ENCODE data around the gene RNF5.

GRCh38 chr6:32132110-32132509, 46.1 kb upstream of the RNF5 start:
- TF ChIP-seq PAX5 (IDR thresholded peaks at IDR 0.05; ENCODE audit: borderline replicate concordance, low read depth, low read length) (no peak), RBBP5 (conservative IDR thresholded peaks at IDR 0.05) (no peak)

Data from GM12878 (cell line).